Measurements from ENCODE around the gene PELO.
"Not testable (repeated sequence)": the region's sequence is repeated elsewhere in the genome, so short reads cannot be mapped to it uniquely, and the experiment has no call there.

The PELO gene

DNA sequence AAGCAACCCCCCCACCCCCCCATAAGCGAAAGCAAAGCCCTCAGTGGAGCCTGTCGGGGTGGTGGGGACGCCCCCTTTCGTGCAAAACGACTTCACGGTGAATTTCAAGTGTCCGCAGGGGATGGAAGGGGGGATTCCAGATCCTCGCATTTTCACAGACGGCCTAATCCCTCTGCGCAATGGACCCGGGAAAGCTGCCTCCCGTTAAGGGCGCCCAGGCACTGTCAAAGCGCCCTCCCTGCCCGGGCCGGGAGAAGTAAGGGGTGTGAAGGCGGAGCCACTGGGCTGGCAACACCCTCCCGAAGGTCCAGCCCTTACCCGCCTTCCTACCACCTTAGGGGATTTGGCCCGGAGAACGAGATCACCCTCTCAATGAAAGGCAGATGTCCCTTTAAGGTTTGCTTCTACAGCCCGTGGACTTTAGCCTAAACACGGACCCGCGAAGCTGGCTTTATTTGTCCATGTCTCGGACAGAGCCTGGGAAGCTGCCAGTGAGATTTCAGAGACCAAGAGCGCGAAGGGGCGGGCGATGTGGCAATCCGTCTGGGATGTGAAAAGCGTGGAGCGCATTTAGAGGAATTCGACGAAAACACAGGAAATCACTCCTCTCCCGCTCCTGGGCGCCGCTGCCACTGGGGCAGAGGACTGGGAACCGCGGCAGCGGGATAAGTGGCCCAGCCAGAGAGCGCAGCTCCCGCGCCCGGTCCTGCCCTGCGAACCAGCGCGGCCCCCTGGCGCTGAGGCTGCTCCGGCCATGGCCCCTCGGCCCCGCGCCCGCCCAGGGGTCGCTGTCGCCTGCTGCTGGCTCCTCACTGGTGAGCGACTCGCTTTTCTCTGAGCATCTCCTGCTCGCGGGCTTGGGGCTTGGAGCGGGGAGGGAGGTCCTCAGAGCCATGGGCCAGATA is at the start of gene PELO, which contains the start of gene ITGA1:
PELO (plus strand) TSS at position 317 of the 905 bp plus-strand sequence. CDS start 12,479 bp downstream, outside the sequence.
ITGA1 (plus strand) TSS at position 317 of the 905 bp plus-strand sequence; CDS start at position 755, 438 bp downstream.
- Histone ChIP-seq H3K27ac (ENCODE audit: low read depth, low read length) (peak within 1 kb of the TSS; percentile 85), H3K9me3 (ENCODE audit: low read length) (no peaks in the 10 kb centered on the region), H3K36me3 (ENCODE audit: insufficient read depth, low read length) (no peaks in the 10 kb centered on the region), H3K4me3 (ENCODE audit: low read depth in 1 of 2, low read length in 2 of 2) (peak within 1 kb of the TSS; percentile 78 to 92), H3K4me1 (ENCODE audit: insufficient read depth, low read length) (peaks cover 23% of the 10 kb centered on the region), H3K9ac (ENCODE audit: low read length) (peak within 1 kb of the TSS; percentile 81), H3K27me3 (ENCODE audit: control insufficient read depth in 1 of 2, insufficient read depth in 2 of 2, low read length in 2 of 2) (no peaks in the 10 kb centered on the region)

- Histone ChIP-seq H3K27ac (ENCODE audit: low read depth, low read length) (no peak overlapping the region), H3K27me3 (ENCODE audit: control insufficient read depth in 1 of 2, insufficient read depth in 2 of 2, low read length in 2 of 2) (no peaks in the 10 kb centered on the region), H3K9me3 (ENCODE audit: low read length) (no peaks in the 10 kb centered on the region)
Observed at GRCh38 chr5:52738095-52738506, 49.6 kb upstream of the PELO start.

DNA sequence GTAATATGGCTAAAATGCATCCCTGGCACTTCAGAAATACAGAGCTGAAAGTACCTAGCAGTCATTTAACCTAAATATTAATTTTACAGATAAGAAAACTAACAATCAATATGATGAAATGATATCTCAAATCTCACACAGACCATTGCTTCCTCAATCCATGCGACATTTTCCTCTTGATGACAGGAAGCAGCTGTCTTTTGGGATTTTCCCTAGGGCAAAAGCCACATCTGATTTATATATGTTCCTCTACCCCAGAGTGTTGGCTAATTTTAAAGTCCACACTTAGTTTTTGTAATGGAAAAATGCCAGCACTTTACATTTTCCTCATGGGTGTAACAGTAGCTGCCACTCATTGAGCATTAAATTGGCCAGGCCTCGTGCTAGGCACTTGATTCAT is 47.7 kb upstream of the PELO start:
- Histone ChIP-seq H3K9me3 (ENCODE audit: low read length) (no peaks in the 10 kb centered on the region), H3K27me3 (ENCODE audit: control insufficient read depth in 1 of 2, insufficient read depth in 2 of 2, low read length in 2 of 2) (no peaks in the 10 kb centered on the region), H3K27ac (ENCODE audit: low read depth, low read length) (no peak overlapping the region), H3K9ac (ENCODE audit: low read length) (no peak overlapping the region), H3K4me1 (ENCODE audit: insufficient read depth, low read length) (no peaks in the 10 kb centered on the region), H3K4me3 (ENCODE audit: low read depth in 1 of 2, low read length in 2 of 2) (no peak overlapping the region), H3K36me3 (ENCODE audit: insufficient read depth, low read length) (no peaks in the 10 kb centered on the region)

More at GRCh38 chr5:52738095-52738506, 49.6 kb upstream of the PELO start:
- Histone ChIP-seq H3K9ac (ENCODE audit: low read length) (no peak overlapping the region), H3K4me1 (ENCODE audit: insufficient read depth, low read length) (no peaks in the 10 kb centered on the region), H3K4me3 (ENCODE audit: low read depth in 1 of 2, low read length in 2 of 2) (no peak overlapping the region), H3K36me3 (ENCODE audit: insufficient read depth, low read length) (no peaks in the 10 kb centered on the region)

- Histone ChIP-seq H3K9ac (ENCODE audit: low read length) (no peak overlapping the region), H3K4me1 (ENCODE audit: insufficient read depth, low read length) (no peaks in the 10 kb centered on the region), H3K27ac (ENCODE audit: low read depth, low read length) (no peak overlapping the region), H3K9me3 (ENCODE audit: low read length) (no peaks in the 10 kb centered on the region), H3K4me3 (ENCODE audit: low read depth in 1 of 2, low read length in 2 of 2) (no peak overlapping the region), H3K27me3 (ENCODE audit: control insufficient read depth in 1 of 2, insufficient read depth in 2 of 2, low read length in 2 of 2) (no peaks in the 10 kb centered on the region), H3K36me3 (ENCODE audit: insufficient read depth, low read length) (no peaks in the 10 kb centered on the region)
Observed at GRCh38 chr5:52743012-52743411, 44.7 kb upstream of the PELO start.

GRCh38 chr5:52743529-52743928 is 44.2 kb upstream of the PELO start:
- Histone ChIP-seq H3K4me3 (ENCODE audit: low read depth in 1 of 2, low read length in 2 of 2) (no peak overlapping the region), H3K27ac (ENCODE audit: low read depth, low read length) (no peak overlapping the region), H3K9me3 (ENCODE audit: low read length) (no peaks in the 10 kb centered on the region), H3K4me1 (ENCODE audit: insufficient read depth, low read length) (no peaks in the 10 kb centered on the region), H3K36me3 (ENCODE audit: insufficient read depth, low read length) (no peaks in the 10 kb centered on the region), H3K27me3 (ENCODE audit: control insufficient read depth in 1 of 2, insufficient read depth in 2 of 2, low read length in 2 of 2) (no peaks in the 10 kb centered on the region), H3K9ac (ENCODE audit: low read length) (no peak overlapping the region)

DNA sequence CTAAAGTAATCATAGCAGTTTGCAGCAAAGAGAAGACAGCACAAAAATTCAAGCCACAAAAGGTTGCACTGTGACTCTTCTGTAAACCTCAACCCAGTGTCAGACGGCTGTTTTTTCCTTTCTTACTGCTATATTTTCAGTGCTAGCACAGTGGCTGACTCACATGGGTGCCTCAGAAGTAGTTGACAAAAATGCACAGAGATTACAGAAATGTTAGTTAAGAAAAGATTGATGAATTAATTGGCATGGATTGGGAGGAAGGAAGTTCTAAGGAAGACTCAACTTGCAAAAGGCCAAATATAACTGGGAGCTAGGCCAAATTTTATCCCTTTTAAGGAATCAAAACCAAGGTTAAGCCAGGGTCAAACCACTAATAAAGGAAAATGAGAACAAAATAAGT is 43.7 kb upstream of the PELO start:
- Histone ChIP-seq H3K4me1 (ENCODE audit: insufficient read depth, low read length) (no peaks in the 10 kb centered on the region), H3K4me3 (ENCODE audit: low read depth in 1 of 2, low read length in 2 of 2) (no peak overlapping the region), H3K27ac (ENCODE audit: low read depth, low read length) (no peak overlapping the region), H3K36me3 (ENCODE audit: insufficient read depth, low read length) (no peaks in the 10 kb centered on the region), H3K9ac (ENCODE audit: low read length) (no peak overlapping the region), H3K27me3 (ENCODE audit: control insufficient read depth in 1 of 2, insufficient read depth in 2 of 2, low read length in 2 of 2) (no peaks in the 10 kb centered on the region), H3K9me3 (ENCODE audit: low read length) (no peaks in the 10 kb centered on the region)

DNA sequence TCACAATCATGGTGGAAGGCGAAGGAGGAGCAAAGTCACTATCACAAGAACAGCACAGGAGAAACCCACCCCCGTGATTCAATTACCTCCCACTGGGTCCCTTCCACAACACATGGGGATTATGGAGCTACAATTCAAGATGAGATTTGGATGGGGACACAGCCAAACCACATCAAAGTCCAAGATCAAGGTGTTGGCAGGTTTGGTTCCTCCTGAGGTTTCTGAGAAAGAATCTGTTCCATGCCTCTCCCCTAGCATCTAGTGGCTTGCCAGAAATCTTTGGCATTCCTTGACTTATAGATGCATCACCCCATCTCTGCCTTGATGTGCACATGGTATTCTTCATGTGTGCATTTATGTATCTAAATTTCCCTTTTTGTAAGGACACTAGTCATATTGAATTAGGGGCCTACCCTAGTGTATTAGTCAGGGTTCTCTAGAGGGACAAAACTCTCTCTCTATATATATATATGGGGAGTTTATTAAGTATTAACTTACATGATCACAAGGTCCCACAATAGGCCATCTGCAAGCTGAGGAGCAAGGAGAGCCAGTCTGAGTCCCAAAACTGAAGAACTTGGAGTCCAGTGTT is 42.8 kb upstream of the PELO start:
- H3K27ac ChIP-seq (ENCODE audit: low read depth, low read length); H3K9me3 ChIP-seq (ENCODE audit: low read length); H3K4me3 ChIP-seq (ENCODE audit: low read depth in 1 of 2, low read length in 2 of 2); H3K4me1 ChIP-seq (ENCODE audit: insufficient read depth, low read length); H3K27me3 ChIP-seq (ENCODE audit: control insufficient read depth in 1 of 2, insufficient read depth in 2 of 2, low read length in 2 of 2); H3K36me3 ChIP-seq (ENCODE audit: insufficient read depth, low read length); H3K9ac ChIP-seq (ENCODE audit: low read length): not testable (repeated sequence)

DNA sequence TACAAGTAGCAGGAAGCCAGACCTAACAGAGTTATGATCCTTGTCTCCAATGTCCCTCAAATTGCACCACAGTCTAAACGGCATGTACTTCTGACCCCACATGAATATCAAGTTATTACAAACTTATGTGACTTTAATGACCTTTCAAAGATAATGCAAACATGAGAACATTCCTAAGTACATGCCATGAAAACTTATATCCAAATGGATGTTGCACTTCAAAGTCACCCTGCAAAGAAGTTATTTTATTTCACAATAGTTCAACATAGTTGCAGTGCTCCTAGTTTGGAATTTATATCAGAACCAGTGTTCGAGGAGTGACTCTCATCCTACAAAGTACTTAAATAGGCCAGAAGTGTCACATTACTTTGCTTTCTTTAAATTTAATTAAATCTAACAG is 41.2 kb upstream of the PELO start:
- H3K9ac ChIP-seq (ENCODE audit: low read length), result no peak overlapping the region
- no peak overlapping the region for H3K4me3 ChIP-seq (ENCODE audit: low read depth in 1 of 2, low read length in 2 of 2)
- H3K27ac ChIP-seq (ENCODE audit: low read depth, low read length), result no peak overlapping the region
- H3K27me3 ChIP-seq (ENCODE audit: control insufficient read depth in 1 of 2, insufficient read depth in 2 of 2, low read length in 2 of 2), result no peaks in the 10 kb centered on the region
- no peaks in the 10 kb centered on the region for H3K4me1 ChIP-seq (ENCODE audit: insufficient read depth, low read length)
- H3K9me3 ChIP-seq (ENCODE audit: low read length), result no peaks in the 10 kb centered on the region
- no peaks in the 10 kb centered on the region for H3K36me3 ChIP-seq (ENCODE audit: insufficient read depth, low read length)

DNA sequence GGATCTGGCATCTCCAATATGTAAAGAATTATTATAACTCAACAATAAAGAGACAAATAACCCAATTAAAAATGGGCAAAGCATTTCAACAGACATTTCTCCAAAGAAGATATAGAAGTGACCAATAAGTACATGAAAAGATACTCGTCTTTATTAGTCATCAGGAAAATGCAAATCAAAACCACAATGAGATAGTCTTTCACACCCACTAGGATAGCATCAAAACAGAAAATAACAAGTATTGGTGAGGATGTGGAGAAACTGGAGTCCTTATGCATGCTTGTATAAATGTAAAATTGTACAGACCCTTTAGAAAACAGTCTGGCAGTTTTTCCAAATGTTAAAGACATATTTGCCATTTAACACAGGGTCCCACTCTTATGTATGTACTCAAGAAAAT is 39.1 kb upstream of the PELO start:
- no peaks in the 10 kb centered on the region for H3K4me1 ChIP-seq (ENCODE audit: insufficient read depth, low read length)
- H3K4me3 ChIP-seq (ENCODE audit: low read depth in 1 of 2, low read length in 2 of 2), result no peak overlapping the region
- H3K27me3 ChIP-seq (ENCODE audit: control insufficient read depth in 1 of 2, insufficient read depth in 2 of 2, low read length in 2 of 2), result no peaks in the 10 kb centered on the region
- no peak overlapping the region for H3K9ac ChIP-seq (ENCODE audit: low read length)
- H3K27ac ChIP-seq (ENCODE audit: low read depth, low read length), result no peak overlapping the region
- H3K36me3 ChIP-seq (ENCODE audit: insufficient read depth, low read length), result no peaks in the 10 kb centered on the region
- no peaks in the 10 kb centered on the region for H3K9me3 ChIP-seq (ENCODE audit: low read length)

DNA sequence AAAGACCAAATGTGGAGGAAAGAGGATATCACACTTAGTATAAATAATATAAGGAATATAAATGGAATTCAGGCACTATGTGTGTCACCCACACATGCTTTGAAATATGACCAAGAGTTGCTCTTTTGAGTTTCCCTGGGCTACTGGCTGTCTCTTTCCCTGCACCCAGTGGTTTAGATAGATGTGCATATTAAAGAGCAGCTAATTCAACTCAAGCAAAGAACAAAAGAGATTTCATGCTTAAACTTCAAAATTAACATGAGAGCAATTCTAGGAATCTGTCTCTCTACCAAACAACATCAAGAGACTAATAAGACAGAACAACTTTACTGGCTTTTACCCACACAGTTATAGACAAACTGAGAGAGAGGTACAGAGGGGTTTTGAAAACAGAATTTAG is 38.0 kb upstream of the PELO start:
- Histone ChIP-seq H3K9ac (ENCODE audit: low read length) (no peak overlapping the region), H3K27me3 (ENCODE audit: control insufficient read depth in 1 of 2, insufficient read depth in 2 of 2, low read length in 2 of 2) (no peaks in the 10 kb centered on the region), H3K4me1 (ENCODE audit: insufficient read depth, low read length) (no peaks in the 10 kb centered on the region), H3K9me3 (ENCODE audit: low read length) (no peaks in the 10 kb centered on the region), H3K36me3 (ENCODE audit: insufficient read depth, low read length) (no peaks in the 10 kb centered on the region), H3K4me3 (ENCODE audit: low read depth in 1 of 2, low read length in 2 of 2) (no peak overlapping the region), H3K27ac (ENCODE audit: low read depth, low read length) (no peak overlapping the region)

DNA sequence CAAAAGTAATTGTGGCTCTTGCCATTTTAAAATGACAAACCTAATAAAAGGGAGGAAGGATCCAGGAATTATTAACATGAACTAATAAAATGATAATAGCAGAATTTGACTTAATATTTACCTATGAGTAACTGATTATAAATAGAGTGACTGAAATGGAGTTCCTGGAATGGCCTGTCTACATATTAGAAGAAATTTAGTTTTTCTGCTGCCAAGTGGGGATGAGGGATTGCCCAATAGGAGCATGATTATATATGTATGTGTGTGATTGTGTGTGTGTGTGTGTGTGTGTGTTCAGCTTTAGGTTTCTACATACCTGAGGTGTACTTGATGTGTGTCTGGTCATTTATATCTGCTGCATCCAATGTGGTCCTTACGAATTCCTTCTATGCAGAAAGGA is 36.6 kb upstream of the PELO start:
- no peaks in the 10 kb centered on the region for H3K27me3 ChIP-seq (ENCODE audit: control insufficient read depth in 1 of 2, insufficient read depth in 2 of 2, low read length in 2 of 2)
- no peak overlapping the region for H3K9ac ChIP-seq (ENCODE audit: low read length)
- H3K4me1 ChIP-seq (ENCODE audit: insufficient read depth, low read length), result no peaks in the 10 kb centered on the region
- H3K9me3 ChIP-seq (ENCODE audit: low read length), result no peaks in the 10 kb centered on the region
- no peak overlapping the region for H3K27ac ChIP-seq (ENCODE audit: low read depth, low read length)
- no peak overlapping the region for H3K4me3 ChIP-seq (ENCODE audit: low read depth in 1 of 2, low read length in 2 of 2)
- no peaks in the 10 kb centered on the region for H3K36me3 ChIP-seq (ENCODE audit: insufficient read depth, low read length)
